Psoas muscle (tissue), 8 donors: ENCODE data around the gene LNX1. TPM values are rescaled to one million over a fixed set of nuclear protein-coding genes. Genes with fewer than 3 reads are reported as not detected.

Source experiments
- ATAC-seq, 4 donors: fragments of 200-7000 bp; cut with Tn5 transposase; one replicate each; pipeline ENCODE4 v1.9.1; 2020; ENCODE audit warnings: moderate library complexity in 3 of 4, mild to moderate bottlenecking in 2 of 4
- DNase-seq, 2 donors: peaks; one replicate each; pipeline ENCODE4 v3.0.0-alpha.2; 2020
- H3K27ac ChIP-seq: fragments of 200-600 bp; one replicate; pipeline ENCODE4 v1.8.0; 2022
- H3K27me3 ChIP-seq, 3 donors: fragments of 200-600 bp in 1 of 3; one replicate each; pipeline versions ENCODE4 v1.6.1 to v1.8.0; 2013 to 2022; ENCODE audit warnings: low read length in 2 of 3, mild to moderate bottlenecking in 2 of 3, moderate library complexity in 1 of 3; ENCODE audit not compliant: insufficient read depth in 3 of 3
- H3K36me3 ChIP-seq, 2 donors: fragments of 200-600 bp in 1 of 2; one replicate each; pipeline versions ENCODE4 v1.6.1 to v1.8.0; 2013 to 2022; ENCODE audit warnings: low read depth in 1 of 2, mild to moderate bottlenecking in 1 of 2, moderate library complexity in 1 of 2; ENCODE audit not compliant: insufficient read depth in 1 of 2
- H3K4me1 ChIP-seq: fragments of 200-600 bp; one replicate; pipeline ENCODE4 v1.8.0; 2022
- H3K4me3 ChIP-seq: fragments of 200-600 bp; one replicate; pipeline ENCODE4 v1.8.0; 2022; ENCODE audit warnings: mild to moderate bottlenecking
- H3K9me3 ChIP-seq: fragments of 200-600 bp; one replicate; pipeline ENCODE4 v1.8.0; 2022
- CTCF ChIP-seq: fragments of 200-600 bp; IDR thresholded peaks from one replicate; pipeline ENCODE4 v1.8.0; 2022; ENCODE audit warnings: antibody characterized with exemption
- WGBS, 3 donors: extraction: QIAGEN DNeasy Blood & Tissue Kit; methylation state at CpG; one replicate each; pipeline versions ENCODE4 v1.1.6 to v1.1.7; 2013; 5-methylcytosine and 5-hydroxymethylcytosine counted together
- intact Hi-C, 2 donors: fragments of 100-400 bp; cut with DNase I; formaldehyde crosslinking; loops; one replicate each; pipeline versions ENCODE4 v1.11.0 to v1.14.2; 2022
- polyA plus RNA-seq, 3 donors: library from polyadenylated mRNA; stranded (reverse); fragments of 200-250 nt; gene quantifications; one replicate each; pipeline ENCODE4 v1.2.3, GENCODE V29; 2013
- total RNA-seq, 4 donors: library from RNA; stranded (reverse); fragmentation: NEBNext Ultra II Directional in 2 of 4; extraction: Animal tissue kit (Norgen Biotek cat#: 25700) in 2 of 4; gene quantifications; one replicate each; pipeline versions ENCODE4 v1.2.1 to v1.2.4, GENCODE V29; 2021 to 2023
- donor health status: healthy with polysubstance abuse.
- donor health status: DM: no; HTN: no; CAD: no; lungs with moderate emphysema.
- donor health status: Bipolar disorder and iron deficiency.
- donor health status: healthy.
- donor health status: DM: yes; HTN: yes; CAD: no.
- donor health status: DM: no; HTN: no; CAD: no.
- donor health status: DM: no; HTN: no; CAD: no.
- donor health status: DM: yes; HTN: yes; CAD: no.

The LNX1 gene
- total and polyA plus RNA-seq, 7 donors, result 2.1 to 13.9 (median 4.3) TPM

- 94 to 97% (median 95%) methylated on average over 2 of the region's 2 CpGs for WGBS, 3 donors
- no peaks in the 10 kb centered on the region for H3K27me3 ChIP-seq
- H3K36me3 ChIP-seq, result no peaks in the 10 kb centered on the region
- H3K4me1 ChIP-seq, result no peaks in the 10 kb centered on the region
- intact Hi-C loops, result no loop called here
- ATAC-seq (no peak), DNase-seq (no peak)
- TF ChIP-seq CTCF, result no peak
- no peak overlapping the region for H3K27ac ChIP-seq
- no peak overlapping the region for H3K4me3 ChIP-seq
- H3K9me3 ChIP-seq, result no peaks in the 10 kb centered on the region
These were observed 85.3 kb downstream of the LNX1 start for GRCh38 chr4:53505947-53506346.

DNA sequence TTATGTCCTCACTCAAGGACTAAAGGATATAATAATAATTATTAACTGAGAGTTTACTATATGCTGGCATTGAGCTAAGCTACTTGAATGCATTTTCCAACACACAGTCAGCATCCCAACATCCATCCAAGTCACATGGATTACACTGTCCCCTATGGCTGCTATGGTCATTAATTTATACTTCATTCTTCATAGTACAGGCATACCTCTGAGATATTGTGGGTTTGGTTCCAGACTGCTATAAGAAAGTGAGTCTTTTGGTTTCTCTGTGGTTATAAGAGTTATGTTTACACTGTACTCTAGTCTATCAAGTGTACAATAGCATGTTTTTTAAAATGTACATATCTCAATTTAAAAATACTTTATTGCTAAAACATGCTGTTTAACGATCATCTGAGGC, 89.2 kb downstream of the LNX1 start:
- 84 to 94% (median 88%) methylated on average over 1 of the region's 1 CpG for WGBS, 3 donors

DNA sequence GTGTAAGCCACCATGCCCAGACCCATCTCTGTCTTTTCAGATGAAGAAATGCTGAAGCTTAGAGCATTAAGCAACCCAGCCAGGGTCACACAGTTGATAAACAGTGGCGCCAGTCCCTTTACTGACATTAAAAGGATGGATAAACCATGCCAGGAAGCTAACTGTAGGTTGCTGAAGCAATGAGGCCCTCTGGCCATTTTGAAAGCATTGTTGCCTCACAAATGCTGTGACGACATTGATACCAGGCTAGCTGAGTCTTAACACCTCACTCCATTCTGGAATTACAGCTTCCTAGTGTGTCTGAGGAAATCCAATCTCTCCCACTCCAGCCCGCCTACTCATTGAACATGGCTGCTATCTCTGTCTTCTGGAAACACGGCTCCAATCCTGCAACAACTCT, 89.7 kb downstream of the LNX1 start:
- no peak for TF ChIP-seq CTCF
- DNase-seq (no peak), ATAC-seq (no peak)
- WGBS, 3 donors, result 92 to 95% (median 92%) methylated on average over 4 of the region's 4 CpGs
- no peaks in the 10 kb centered on the region for H3K9me3 ChIP-seq
- intact Hi-C loops, result no loop called here
- H3K36me3 ChIP-seq, result no peaks in the 10 kb centered on the region
- H3K27me3 ChIP-seq, result no peaks in the 10 kb centered on the region
- H3K27ac ChIP-seq, result no peak overlapping the region
- H3K4me1 ChIP-seq, result no peaks in the 10 kb centered on the region
- no peak overlapping the region for H3K4me3 ChIP-seq

More for the DNA sequence above, 89.2 kb downstream of the LNX1 start:
- ATAC-seq (no peak), DNase-seq (no peak)
- H3K27ac ChIP-seq, result no peak overlapping the region
- TF ChIP-seq CTCF, result no peak
- H3K9me3 ChIP-seq, result no peaks in the 10 kb centered on the region
- H3K4me1 ChIP-seq, result no peaks in the 10 kb centered on the region
- H3K27me3 ChIP-seq, result no peaks in the 10 kb centered on the region
- intact Hi-C loops, result no loop called here
- H3K4me3 ChIP-seq, result no peak overlapping the region
- no peaks in the 10 kb centered on the region for H3K36me3 ChIP-seq

- DNase-seq (no peak), ATAC-seq (no peak)
- H3K36me3 ChIP-seq, result no peaks in the 10 kb centered on the region
- TF ChIP-seq CTCF, result no peak
- H3K27ac ChIP-seq, result no peak overlapping the region
- no peaks in the 10 kb centered on the region for H3K9me3 ChIP-seq
- intact Hi-C loops, result no loop called here
- 93 to 97% (median 96%) methylated on average over 2 of the region's 2 CpGs for WGBS, 3 donors
- no peaks in the 10 kb centered on the region for H3K27me3 ChIP-seq
- no peaks in the 10 kb centered on the region for H3K4me1 ChIP-seq
- no peak overlapping the region for H3K4me3 ChIP-seq
These were observed 90.7 kb downstream of the LNX1 start for GRCh38 chr4:53500546-53500945.

DNA sequence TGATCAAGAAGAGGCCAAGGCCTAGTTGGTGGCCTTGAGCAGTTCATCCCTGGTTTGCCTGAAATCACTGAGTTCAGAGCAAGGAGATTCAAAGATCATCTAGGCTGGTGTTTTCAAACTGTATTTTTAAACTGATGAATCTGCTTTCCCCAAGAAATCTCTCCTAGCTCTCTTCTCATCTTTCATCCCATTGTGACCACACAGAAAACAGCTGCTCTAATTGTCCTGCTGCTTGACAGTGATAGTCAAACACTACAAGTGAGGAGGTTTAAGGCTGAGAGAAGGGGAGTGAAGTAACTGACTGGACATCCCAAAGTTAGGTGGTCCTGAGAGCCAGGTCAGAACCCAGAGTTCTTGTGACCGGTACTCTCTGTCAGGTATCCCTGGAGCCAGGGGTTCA, 91.5 kb downstream of the LNX1 start:
- TF ChIP-seq CTCF, result no peak
- Histone ChIP-seq H3K27ac (no peak overlapping the region), H3K4me1 (no peaks in the 10 kb centered on the region), H3K27me3 (no peaks in the 10 kb centered on the region), H3K36me3 (no peaks in the 10 kb centered on the region), H3K9me3 (no peaks in the 10 kb centered on the region), H3K4me3 (no peak overlapping the region)
- intact Hi-C loops, result loop anchor here in 1 of 2 donors (10.0 kb wide), 1 partner anchor 725 kb away; the partner anchor contains the start of gene PDGFRA
- DNase-seq (no peak), ATAC-seq (no peak)
- WGBS, 3 donors, result 86 to 100% (median 90%) methylated on average over 1 of the region's 1 CpG
